HepG2 (cell line): ENCODE results near the gene MTO1. TPM values are rescaled to one million over a fixed set of nuclear protein-coding genes. Genes with fewer than 3 reads are reported as not detected.
A peak's percentile ranks its signal among the peaks of the same experiment; 100 is the strongest.

Experiments used
- ATF7-NPFF ChIP-seq: sonication (generic); formaldehyde crosslinking; IDR thresholded peaks from 2 replicates; pipeline ENCODE4 v1.8.1; 2023; ENCODE audit warnings: mild to moderate bottlenecking, low read depth, missing genetic modification reagents, moderate library complexity
- ATM ChIP-seq: fragments of 450-650 bp; IDR thresholded peaks from 2 replicates; pipeline ENCODE4 v1.7.1; 2017; ENCODE audit warnings: mild to moderate bottlenecking, borderline replicate concordance
- DPF2 ChIP-seq: sonication (generic); formaldehyde crosslinking; IDR thresholded peaks from 2 replicates; pipeline ENCODE4 v1.4.0; 2020; ENCODE audit warnings: mild to moderate bottlenecking, low read depth, missing genetic modification reagents, borderline replicate concordance
- MAFK ChIP-seq, 2 experiments: IDR thresholded peaks in 1 of 2; conservative IDR thresholded peaks in 1 of 2; 2 replicates each; pipeline ENCODE4 v1.6.1; 2011; ENCODE audit warnings: improper control_type of control experiment in 2 of 2, low read length in 2 of 2
- TCF12 ChIP-seq, 2 experiments: fragments of 450-650 bp in 1 of 2; sonication (generic) in 1 of 2; formaldehyde crosslinking in 1 of 2; IDR thresholded peaks; 2 replicates each; pipeline versions ENCODE4 v1.6.1 to v1.8.0; 2017 to 2022; ENCODE audit warnings: antibody characterized with exemption in 1 of 2, mild to moderate bottlenecking in 1 of 2, missing genetic modification reagents in 1 of 2, moderate library complexity in 1 of 2
- XBP1 ChIP-seq: sonication (generic); formaldehyde crosslinking; IDR thresholded peaks from 2 replicates; pipeline ENCODE4 v1.5.0; 2020; ENCODE audit warnings: missing genetic modification reagents
- ZNF326 ChIP-seq: sonication (generic); formaldehyde crosslinking; IDR thresholded peaks from 2 replicates; pipeline ENCODE4 v1.4.0; 2020; ENCODE audit warnings: missing genetic modification reagents, borderline replicate concordance
- ZNF567 ChIP-seq: sonication (generic); formaldehyde crosslinking; IDR thresholded peaks from 2 replicates; pipeline ENCODE4 v1.8.1; 2023; ENCODE audit warnings: mild to moderate bottlenecking, missing genetic modification reagents, borderline replicate concordance
- ZNF781 ChIP-seq: sonication (generic); formaldehyde crosslinking; IDR thresholded peaks from 2 replicates; pipeline ENCODE4 v1.5.1; 2020; ENCODE audit warnings: borderline replicate concordance, mild to moderate bottlenecking, missing genetic modification reagents; ENCODE audit errors: not compliant biosample characterization
- polyA plus RNA-seq, 8 experiments: library from polyadenylated mRNA; depleted of rRNA in 3 of 8; stranded (reverse) in 7 of 8; unstranded in 1 of 8; fragments of >200 nt; fragmentation: Illumina TruSeq in 4 of 8; extraction: Trizol in 4 of 8; gene quantifications; 2 replicates each; pipeline versions ENCODE4 v1.2.1 to v1.2.3, GENCODE V29; 2011 to 2016; ENCODE audit warnings: low read depth in 4 of 8, missing spikeins in 1 of 8, mixed read lengths in 1 of 8; ENCODE audit not compliant: insufficient read depth in 1 of 8
- total RNA-seq, 5 experiments: library from RNA; depleted of rRNA; stranded (reverse); fragments of >200 nt; fragmentation: Illumina TruSeq; extraction: Trizol; gene quantifications; 2 replicates each; pipeline ENCODE4 v1.2.3, GENCODE V29; 2016; ENCODE audit warnings: low read depth in 1 of 5
- TF ChIP-seq, protein P1 (sequence below): IDR thresholded peaks from 2 replicates; pipeline ENCODE4 v1.6.1; 2016; ENCODE audit warnings: missing compliant biosample characterization, missing genetic modification reagents, borderline replicate concordance
- TF ChIP-seq, protein P2 (sequence below): sonication (generic); formaldehyde crosslinking; IDR thresholded peaks from one replicate; pipeline ENCODE4 v1.5.1; 2020; ENCODE audit warnings: mild to moderate bottlenecking, missing genetic modification reagents; ENCODE audit errors: not compliant biosample characterization
- TF ChIP-seq, protein P3 (sequence below): IDR thresholded peaks from 2 replicates; pipeline ENCODE4 v1.6.1; 2016; ENCODE audit warnings: mild to moderate bottlenecking
- TF ChIP-seq, protein P4 (sequence below): sonication (generic); formaldehyde crosslinking; IDR thresholded peaks from 2 replicates; pipeline ENCODE4 v1.4.0; 2020; ENCODE audit warnings: mild to moderate bottlenecking, missing genetic modification reagents

Gene MTO1
- total and polyA plus RNA-seq, 2 of the 13 experiments (the other 11 are each of a cell fraction or from before 2014, with no cell fraction given), result 21.1 to 45.3 TPM

DNA sequence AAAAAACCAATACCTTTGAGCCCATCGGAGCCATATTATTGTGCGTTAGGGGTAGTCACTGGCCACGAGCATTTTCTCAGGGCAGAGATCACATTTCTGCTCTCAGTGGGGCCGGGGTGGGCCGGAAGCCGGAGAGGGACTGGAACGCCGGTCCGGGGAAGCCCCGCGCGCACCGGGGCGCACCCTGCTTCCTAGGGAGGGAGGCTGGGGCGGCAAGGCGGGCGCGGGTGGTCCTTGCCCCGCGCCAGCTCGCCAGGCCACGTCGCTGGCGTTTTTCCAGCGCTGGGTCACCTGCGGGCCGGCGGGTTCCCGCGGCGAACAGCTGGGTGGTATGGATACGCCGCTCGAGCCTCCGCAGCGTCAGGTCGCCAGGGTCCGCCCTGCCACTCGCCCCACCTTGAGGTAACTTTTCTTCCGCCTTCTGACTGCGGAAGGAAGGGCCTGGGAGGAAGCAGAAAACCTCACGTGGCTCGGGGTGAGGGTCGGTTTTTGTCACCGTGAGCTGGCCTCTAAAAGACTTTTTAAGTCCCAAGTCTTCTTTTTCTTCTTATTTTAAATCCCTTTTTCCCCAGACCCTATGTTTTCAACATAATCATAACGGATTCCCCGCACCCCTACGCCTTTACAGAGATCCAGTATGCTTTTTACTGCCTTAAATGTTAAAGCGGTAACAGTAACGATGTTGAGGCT lies 62.0 kb downstream of the MTO1 start (continued):
- peak; percentile 62 for TF ChIP-seq ATF7-NPFF (CRISPR knock-in tag)
- no peak for TF ChIP-seq MAFK (conservative IDR thresholded peaks at IDR 0.05 in 1 of 2, IDR thresholded peaks at IDR 0.05 in 1 of 2; ENCODE audit: low read length in 2 of 2)
- TF ChIP-seq, protein P1, sequence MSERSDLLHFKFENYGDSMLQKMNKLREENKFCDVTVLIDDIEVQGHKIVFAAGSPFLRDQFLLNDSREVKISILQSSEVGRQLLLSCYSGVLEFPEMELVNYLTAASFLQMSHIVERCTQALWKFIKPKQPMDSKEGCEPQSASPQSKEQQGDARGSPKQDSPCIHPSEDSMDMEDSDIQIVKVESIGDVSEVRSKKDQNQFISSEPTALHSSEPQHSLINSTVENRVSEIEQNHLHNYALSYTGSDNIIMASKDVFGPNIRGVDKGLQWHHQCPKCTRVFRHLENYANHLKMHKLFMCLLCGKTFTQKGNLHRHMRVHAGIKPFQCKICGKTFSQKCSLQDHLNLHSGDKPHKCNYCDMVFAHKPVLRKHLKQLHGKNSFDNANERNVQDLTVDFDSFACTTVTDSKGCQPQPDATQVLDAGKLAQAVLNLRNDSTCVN (CRISPR knock-in tag), result no peak
- TF ChIP-seq, protein P2, sequence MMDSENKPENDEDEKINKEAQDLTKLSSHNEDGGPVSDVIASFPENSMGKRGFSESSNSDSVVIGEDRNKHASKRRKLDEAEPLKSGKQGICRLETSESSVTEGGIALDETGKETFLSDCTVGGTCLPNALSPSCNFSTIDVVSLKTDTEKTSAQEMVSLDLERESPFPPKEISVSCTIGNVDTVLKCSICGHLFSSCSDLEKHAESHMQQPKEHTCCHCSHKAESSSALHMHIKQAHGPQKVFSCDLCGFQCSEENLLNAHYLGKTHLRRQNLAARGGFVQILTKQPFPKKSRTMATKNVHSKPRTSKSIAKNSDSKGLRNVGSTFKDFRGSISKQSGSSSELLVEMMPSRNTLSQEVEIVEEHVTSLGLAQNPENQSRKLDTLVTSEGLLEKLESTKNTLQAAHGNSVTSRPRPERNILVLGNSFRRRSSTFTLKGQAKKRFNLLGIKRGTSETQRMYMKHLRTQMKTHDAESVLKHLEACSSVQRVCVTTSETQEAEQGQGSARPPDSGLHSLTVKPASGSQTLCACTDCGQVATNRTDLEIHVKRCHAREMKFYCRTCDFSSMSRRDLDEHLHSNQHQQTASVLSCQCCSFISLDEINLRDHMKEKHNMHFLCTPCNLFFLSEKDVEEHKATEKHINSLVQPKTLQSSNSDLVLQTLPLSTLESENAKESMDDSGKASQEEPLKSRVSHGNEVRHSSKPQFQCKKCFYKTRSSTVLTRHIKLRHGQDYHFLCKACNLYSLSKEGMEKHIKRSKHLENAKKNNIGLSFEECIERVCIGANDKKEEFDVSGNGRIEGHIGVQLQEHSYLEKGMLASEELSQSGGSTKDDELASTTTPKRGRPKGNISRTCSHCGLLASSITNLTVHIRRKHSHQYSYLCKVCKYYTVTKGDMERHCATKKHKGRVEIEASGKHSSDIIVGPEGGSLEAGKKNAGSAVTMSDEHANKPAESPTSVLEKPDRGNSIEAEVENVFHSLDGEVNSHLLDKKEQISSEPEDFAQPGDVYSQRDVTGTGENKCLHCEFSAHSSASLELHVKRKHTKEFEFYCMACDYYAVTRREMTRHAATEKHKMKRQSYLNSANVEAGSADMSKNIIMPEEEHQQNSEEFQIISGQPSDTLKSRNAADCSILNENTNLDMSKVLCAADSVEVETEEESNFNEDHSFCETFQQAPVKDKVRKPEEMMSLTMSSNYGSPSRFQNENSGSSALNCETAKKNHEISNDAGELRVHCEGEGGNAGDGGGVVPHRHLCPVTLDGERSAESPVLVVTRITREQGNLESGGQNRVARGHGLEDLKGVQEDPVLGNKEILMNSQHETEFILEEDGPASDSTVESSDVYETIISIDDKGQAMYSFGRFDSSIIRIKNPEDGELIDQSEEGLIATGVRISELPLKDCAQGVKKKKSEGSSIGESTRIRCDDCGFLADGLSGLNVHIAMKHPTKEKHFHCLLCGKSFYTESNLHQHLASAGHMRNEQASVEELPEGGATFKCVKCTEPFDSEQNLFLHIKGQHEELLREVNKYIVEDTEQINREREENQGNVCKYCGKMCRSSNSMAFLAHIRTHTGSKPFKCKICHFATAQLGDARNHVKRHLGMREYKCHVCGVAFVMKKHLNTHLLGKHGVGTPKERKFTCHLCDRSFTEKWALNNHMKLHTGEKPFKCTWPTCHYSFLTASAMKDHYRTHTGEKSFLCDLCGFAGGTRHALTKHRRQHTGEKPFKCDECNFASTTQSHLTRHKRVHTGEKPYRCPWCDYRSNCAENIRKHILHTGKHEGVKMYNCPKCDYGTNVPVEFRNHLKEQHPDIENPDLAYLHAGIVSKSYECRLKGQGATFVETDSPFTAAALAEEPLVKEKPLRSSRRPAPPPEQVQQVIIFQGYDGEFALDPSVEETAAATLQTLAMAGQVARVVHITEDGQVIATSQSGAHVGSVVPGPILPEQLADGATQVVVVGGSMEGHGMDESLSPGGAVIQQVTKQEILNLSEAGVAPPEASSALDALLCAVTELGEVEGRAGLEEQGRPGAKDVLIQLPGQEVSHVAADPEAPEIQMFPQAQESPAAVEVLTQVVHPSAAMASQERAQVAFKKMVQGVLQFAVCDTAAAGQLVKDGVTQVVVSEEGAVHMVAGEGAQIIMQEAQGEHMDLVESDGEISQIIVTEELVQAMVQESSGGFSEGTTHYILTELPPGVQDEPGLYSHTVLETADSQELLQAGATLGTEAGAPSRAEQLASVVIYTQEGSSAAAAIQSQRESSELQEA (CRISPR knock-in tag), result no peak
- TF ChIP-seq ZNF567 (CRISPR knock-in tag), result no peak; the same call in 1 of the 2 replicates
- no peak for TF ChIP-seq ZNF781 (CRISPR knock-in tag)
- TF ChIP-seq, protein P3, sequence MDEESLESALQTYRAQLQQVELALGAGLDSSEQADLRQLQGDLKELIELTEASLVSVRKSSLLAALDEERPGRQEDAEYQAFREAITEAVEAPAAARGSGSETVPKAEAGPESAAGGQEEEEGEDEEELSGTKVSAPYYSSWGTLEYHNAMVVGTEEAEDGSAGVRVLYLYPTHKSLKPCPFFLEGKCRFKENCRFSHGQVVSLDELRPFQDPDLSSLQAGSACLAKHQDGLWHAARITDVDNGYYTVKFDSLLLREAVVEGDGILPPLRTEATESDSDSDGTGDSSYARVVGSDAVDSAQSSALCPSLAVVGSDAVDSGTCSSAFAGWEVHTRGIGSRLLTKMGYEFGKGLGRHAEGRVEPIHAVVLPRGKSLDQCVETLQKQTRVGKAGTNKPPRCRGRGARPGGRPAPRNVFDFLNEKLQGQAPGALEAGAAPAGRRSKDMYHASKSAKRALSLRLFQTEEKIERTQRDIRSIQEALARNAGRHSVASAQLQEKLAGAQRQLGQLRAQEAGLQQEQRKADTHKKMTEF, result peak; percentile 78
- TF ChIP-seq TCF12 (IDR thresholded peaks at IDR 0.05), result no peak
- TF ChIP-seq TCF12 (CRISPR knock-in tag; IDR thresholded peaks at IDR 0.05), result no peak; the same call in 1 of the 2 replicates
- peak; percentile 59; the same call in 1 of the 2 replicates for TF ChIP-seq DPF2 (CRISPR knock-in tag)
- no peak for TF ChIP-seq XBP1 (CRISPR knock-in tag)
- no peak for TF ChIP-seq ATM
- TF ChIP-seq, protein P4, sequence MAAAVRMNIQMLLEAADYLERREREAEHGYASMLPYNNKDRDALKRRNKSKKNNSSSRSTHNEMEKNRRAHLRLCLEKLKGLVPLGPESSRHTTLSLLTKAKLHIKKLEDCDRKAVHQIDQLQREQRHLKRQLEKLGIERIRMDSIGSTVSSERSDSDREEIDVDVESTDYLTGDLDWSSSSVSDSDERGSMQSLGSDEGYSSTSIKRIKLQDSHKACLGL, result peak; percentile 82; the same call in 1 of the 2 replicates
- no peak for TF ChIP-seq ZNF326 (CRISPR knock-in tag)
